Measurements from ENCODE around the gene TLX1. TPM values are rescaled to one million over a fixed set of nuclear protein-coding genes. Genes with fewer than 3 reads are reported as not detected.

Gene TLX1
- total RNA-seq, result not detected
- total RNA-seq, result 0 reads per million in 2 donors

DNA sequence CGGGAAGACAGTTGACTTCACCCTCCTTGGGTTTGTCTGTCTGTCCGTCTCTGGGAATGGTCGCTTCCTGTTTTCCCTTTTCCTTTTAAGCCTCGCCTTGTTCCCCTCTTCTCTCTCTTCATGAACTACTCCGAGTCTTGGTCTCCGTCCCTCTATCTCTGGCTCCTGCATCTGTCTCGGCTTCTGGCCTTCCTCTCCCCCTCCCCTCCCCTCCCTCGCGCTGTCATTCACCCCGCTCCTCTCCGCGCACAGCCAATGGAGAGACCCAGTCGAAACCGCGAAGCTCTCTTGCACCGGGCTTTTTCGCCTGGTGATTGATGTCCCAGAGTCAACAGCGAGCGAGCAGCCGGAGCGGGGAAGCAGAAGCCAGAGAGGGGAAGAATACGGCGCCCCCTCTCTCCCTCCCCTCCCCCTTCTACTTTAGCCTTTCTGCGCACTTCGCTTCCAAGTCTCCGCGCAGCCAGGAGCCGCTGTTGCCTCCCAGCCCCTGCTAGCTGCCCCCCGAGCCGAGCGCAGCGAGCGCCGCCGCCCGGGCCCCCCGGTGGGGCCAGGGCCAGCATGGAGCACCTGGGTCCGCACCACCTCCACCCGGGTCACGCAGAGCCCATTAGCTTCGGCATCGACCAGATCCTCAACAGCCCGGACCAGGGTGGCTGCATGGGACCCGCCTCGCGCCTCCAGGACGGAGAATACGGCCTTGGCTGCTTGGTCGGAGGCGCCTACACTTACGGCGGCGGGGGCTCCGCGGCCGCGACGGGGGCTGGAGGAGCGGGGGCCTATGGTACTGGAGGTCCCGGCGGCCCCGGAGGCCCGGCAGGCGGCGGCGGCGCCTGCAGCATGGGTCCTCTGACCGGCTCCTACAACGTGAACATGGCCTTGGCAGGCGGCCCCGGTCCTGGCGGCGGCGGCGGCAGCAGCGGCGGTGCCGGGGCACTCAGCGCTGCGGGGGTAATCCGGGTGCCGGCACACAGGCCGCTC lies at the start of gene TLX1:
TLX1 (plus strand) TSS at position 317 of the 978 bp plus-strand sequence; CDS start at position 559, 242 bp downstream.
- Mint-ChIP-seq H3K36me3 (ENCODE audit: low read depth) (peaks cover 6% of the 10 kb centered on the region), H3K27ac (no peak within 1 kb of the TSS), H3K4me1 (peaks cover 26% of the 10 kb centered on the region), H3K4me3 (peak within 1 kb of the TSS; percentile 80), H3K27me3 (peaks cover 88% of the 10 kb centered on the region)
- DNase-seq, result no peak
- ATAC-seq, result peak; percentile 39
- H3K9me3 ChIP-seq (ENCODE audit: control insufficient read depth, low read length, poor library complexity, severe bottlenecking), result no peaks in the 10 kb centered on the region

DNA sequence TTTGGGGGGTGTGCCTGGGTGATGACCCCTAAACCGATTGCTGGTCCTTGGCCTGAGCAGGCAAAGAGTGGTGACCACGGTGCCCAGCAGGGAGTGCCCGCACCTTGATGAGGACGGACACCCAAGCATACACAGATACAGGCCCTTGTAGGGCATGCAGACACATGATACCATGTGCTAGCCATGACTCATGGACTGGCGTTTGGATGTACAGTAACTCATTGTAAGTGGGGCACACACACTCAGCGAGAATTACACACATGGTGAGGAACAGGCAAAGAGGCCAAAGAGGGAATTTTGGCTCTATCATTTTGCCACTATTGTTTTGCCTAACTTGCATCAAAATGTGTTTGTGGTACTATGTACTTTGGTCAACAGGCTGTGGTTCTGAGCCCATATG lies 45.3 kb upstream of the TLX1 start:
- Mint-ChIP-seq H3K27ac (no peak overlapping the region), H3K4me3 (no peak overlapping the region), H3K36me3 (ENCODE audit: low read depth) (peaks cover 2% of the 10 kb centered on the region), H3K27me3 (peaks cover 76% of the 10 kb centered on the region), H3K4me1 (no peaks in the 10 kb centered on the region)
- no peaks in the 10 kb centered on the region for H3K9me3 ChIP-seq (ENCODE audit: control insufficient read depth, low read length, poor library complexity, severe bottlenecking)
- DNase-seq (no peak), ATAC-seq (no peak)

DNA sequence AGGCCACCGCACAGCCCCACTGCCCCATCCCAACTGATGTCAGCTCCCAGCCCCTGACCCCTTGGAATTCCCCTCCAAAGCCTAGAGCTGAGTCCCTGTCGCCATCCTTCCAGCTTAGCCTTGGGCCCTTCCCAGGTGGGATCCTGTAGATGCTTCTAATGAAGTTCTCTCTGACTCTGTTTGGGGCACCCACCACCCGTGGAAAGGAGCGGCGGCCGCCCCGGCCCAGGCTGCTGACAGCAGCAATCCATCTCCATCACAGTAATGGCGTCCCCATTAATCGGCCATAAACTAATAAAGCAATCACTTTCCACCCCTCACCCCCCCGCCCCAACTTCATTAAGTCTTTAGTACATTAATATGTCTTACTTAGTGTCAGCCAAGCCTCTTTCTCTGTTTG lies 43.7 kb upstream of the TLX1 start:
- DNase-seq (no peak), ATAC-seq (no peak)
- Mint-ChIP-seq H3K4me1 (no peaks in the 10 kb centered on the region), H3K36me3 (ENCODE audit: low read depth) (peaks cover 2% of the 10 kb centered on the region), H3K4me3 (no peak overlapping the region), H3K27me3 (peaks cover 86% of the 10 kb centered on the region), H3K27ac (no peak overlapping the region)
- no peaks in the 10 kb centered on the region for H3K9me3 ChIP-seq (ENCODE audit: control insufficient read depth, low read length, poor library complexity, severe bottlenecking)

DNA sequence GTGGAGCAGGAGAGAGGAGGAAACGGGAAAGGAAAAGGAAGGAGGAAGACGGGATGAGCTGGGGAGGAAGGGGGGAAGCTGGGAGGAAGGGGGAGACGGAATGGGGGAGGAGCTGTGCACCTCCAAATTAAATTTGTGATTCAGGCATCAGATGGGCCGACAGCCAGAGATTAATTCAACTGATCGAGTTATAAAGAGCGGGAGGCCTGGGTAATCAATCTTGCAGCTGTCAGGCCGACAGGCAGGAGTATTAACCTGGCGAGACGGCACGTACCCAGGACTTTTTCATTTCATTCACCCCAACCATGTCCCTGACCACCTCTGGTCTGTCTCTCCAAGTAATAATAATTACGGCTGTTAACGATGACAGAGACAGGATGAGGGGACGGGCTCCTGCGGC lies 43.1 kb upstream of the TLX1 start:
- Mint-ChIP-seq H3K4me1 (no peaks in the 10 kb centered on the region), H3K36me3 (ENCODE audit: low read depth) (peaks cover 2% of the 10 kb centered on the region), H3K4me3 (no peak overlapping the region), H3K27me3 (peaks cover 87% of the 10 kb centered on the region), H3K27ac (no peak overlapping the region)
- DNase-seq, result no peak
- no peak for ATAC-seq
- no peaks in the 10 kb centered on the region for H3K9me3 ChIP-seq (ENCODE audit: control insufficient read depth, low read length, poor library complexity, severe bottlenecking)

GRCh38 chr10:101089520-101090299 lies 41.4 kb upstream of the TLX1 start:
- Mint-ChIP-seq H3K4me3 (no peak overlapping the region), H3K4me1 (no peaks in the 10 kb centered on the region), H3K27me3 (peaks cover 85% of the 10 kb centered on the region), H3K27ac (no peak overlapping the region), H3K36me3 (ENCODE audit: low read depth) (no peaks in the 10 kb centered on the region)
- DNase-seq (no peak), ATAC-seq (no peak)
- H3K9me3 ChIP-seq (ENCODE audit: control insufficient read depth, low read length, poor library complexity, severe bottlenecking), result no peaks in the 10 kb centered on the region

DNA sequence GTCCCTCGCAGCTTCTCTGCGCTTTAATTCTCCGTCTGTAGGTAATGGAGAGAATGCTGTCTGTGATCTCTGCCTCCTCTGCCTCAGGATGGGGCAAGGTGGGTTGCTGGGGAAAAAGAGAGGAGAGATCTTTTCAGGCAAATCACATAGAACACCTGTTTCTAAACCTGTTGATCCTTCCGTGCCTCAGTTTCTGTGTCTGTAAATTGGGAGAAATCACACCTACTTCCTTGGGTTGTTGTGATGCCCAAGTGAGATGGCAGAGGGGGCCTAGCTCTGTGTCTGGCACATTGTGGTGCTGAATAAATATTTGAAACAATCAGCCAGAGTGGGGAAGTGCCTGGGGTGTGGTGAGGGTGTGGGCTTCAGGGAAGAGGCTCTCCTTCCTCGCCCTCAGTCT lies 40.5 kb upstream of the TLX1 start:
- DNase-seq (no peak), ATAC-seq (no peak)
- Mint-ChIP-seq H3K36me3 (ENCODE audit: low read depth) (no peaks in the 10 kb centered on the region), H3K27me3 (peaks cover 85% of the 10 kb centered on the region), H3K27ac (no peak overlapping the region), H3K4me1 (peaks cover under 1% of the 10 kb centered on the region), H3K4me3 (no peak overlapping the region)
- no peaks in the 10 kb centered on the region for H3K9me3 ChIP-seq (ENCODE audit: control insufficient read depth, low read length, poor library complexity, severe bottlenecking)

GRCh38 chr10:101091546-101092290 lies 39.4 kb upstream of the TLX1 start:
- no peak for ATAC-seq
- Mint-ChIP-seq H3K27me3 (peaks cover 80% of the 10 kb centered on the region), H3K4me1 (peaks cover 2% of the 10 kb centered on the region), H3K27ac (no peak overlapping the region), H3K4me3 (no peak overlapping the region), H3K36me3 (ENCODE audit: low read depth) (no peaks in the 10 kb centered on the region)
- DNase-seq, result no peak
- no peaks in the 10 kb centered on the region for H3K9me3 ChIP-seq (ENCODE audit: control insufficient read depth, low read length, poor library complexity, severe bottlenecking)

GRCh38 chr10:101092881-101093354 lies 38.2 kb upstream of the TLX1 start:
- no peaks in the 10 kb centered on the region for H3K36me3 Mint-ChIP-seq (ENCODE audit: low read depth)
- no peak for ATAC-seq

DNA sequence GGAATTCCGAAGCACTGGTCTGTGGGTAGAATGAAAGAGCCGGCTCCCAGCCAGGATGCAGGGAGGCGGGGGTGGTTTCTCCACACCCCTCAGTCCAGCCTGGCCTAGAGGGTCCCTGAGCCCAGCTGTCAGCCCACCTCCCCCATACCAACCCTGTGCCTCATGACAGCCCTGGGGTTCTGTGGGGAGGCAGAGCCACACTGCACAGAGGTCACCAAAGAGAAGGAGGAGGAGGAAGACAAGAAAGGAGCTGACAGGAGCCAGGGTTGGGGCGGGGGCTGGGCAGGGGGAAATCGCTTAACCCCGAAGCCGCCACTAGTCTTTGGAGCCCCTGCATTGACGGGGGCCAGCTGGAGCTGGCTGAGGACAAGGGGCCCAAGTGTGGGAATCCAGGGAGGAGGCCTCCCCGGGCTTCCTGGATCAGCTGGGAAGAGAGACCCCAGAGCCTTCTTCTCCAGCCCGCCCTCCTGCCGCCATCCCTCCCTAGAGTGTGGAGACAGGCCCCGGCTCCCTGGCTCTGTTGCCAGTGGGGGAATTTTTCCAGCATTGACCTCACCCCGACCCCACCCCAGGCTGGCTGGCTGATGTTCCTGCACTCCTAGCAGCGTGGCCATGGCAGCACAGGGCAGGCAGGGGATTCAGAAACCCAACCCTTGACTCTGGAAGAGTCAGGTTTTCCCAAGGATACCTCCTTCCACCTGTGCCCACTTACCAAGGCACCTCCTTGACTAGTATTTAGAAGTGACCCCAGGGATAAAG lies 36.8 kb upstream of the TLX1 start:
- Mint-ChIP-seq H3K4me1 (peaks cover 2% of the 10 kb centered on the region), H3K27me3 (peaks cover 76% of the 10 kb centered on the region), H3K4me3 (no peak overlapping the region), H3K36me3 (ENCODE audit: low read depth) (no peaks in the 10 kb centered on the region), H3K27ac (no peak overlapping the region)
- no peak for ATAC-seq
- DNase-seq, result no peak
- H3K9me3 ChIP-seq (ENCODE audit: control insufficient read depth, low read length, poor library complexity, severe bottlenecking), result no peaks in the 10 kb centered on the region

More at GRCh38 chr10:101092881-101093354, 38.2 kb upstream of the TLX1 start:
- Mint-ChIP-seq H3K4me1 (peaks cover 2% of the 10 kb centered on the region), H3K4me3 (no peak overlapping the region), H3K27ac (no peak overlapping the region), H3K27me3 (peaks cover 80% of the 10 kb centered on the region)
- H3K9me3 ChIP-seq (ENCODE audit: control insufficient read depth, low read length, poor library complexity, severe bottlenecking), result no peaks in the 10 kb centered on the region
- no peak for DNase-seq

- Mint-ChIP-seq H3K4me3 (no peak overlapping the region), H3K36me3 (ENCODE audit: low read depth) (no peaks in the 10 kb centered on the region), H3K27ac (no peak overlapping the region), H3K27me3 (peaks cover 76% of the 10 kb centered on the region), H3K4me1 (peaks cover 2% of the 10 kb centered on the region)
- DNase-seq (no peak), ATAC-seq (no peak)
- no peaks in the 10 kb centered on the region for H3K9me3 ChIP-seq (ENCODE audit: control insufficient read depth, low read length, poor library complexity, severe bottlenecking)
Observed at GRCh38 chr10:101095004-101095403, 36.1 kb upstream of the TLX1 start.

- Mint-ChIP-seq H3K27me3 (peaks cover 76% of the 10 kb centered on the region), H3K27ac (no peak overlapping the region)
Observed at GRCh38 chr10:101095550-101096213, 35.4 kb upstream of the TLX1 start.

DNA sequence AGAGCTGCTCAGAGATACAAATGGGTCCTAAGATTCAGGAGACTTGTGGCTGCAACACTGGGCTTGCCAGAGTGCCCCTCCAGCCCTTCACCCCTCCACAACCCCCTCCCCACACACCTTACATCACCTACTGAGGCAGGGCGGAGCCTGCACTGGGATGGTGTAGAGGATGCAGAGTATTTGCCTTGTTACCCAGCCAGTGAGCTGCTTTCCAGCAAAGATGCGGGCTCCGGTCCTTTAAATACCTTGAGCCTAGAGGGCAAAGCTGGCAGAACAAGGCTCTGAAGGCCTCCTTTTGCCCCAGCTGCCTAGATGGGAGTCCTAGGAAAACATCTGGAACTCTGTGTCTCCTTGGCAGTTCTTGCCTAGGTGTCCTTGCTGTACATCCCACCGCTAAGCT lies 34.7 kb upstream of the TLX1 start:
- H3K27ac Mint-ChIP-seq, result no peak overlapping the region
- peaks cover 3% of the 10 kb centered on the region for H3K4me1 Mint-ChIP-seq
- H3K36me3 Mint-ChIP-seq (ENCODE audit: low read depth), result no peaks in the 10 kb centered on the region
- ATAC-seq (no peak), DNase-seq (no peak)
- H3K4me3 Mint-ChIP-seq, result no peak overlapping the region
- no peaks in the 10 kb centered on the region for H3K9me3 ChIP-seq (ENCODE audit: control insufficient read depth, low read length, poor library complexity, severe bottlenecking)
- H3K27me3 Mint-ChIP-seq, result peaks cover 74% of the 10 kb centered on the region

More at GRCh38 chr10:101095550-101096213, 35.4 kb upstream of the TLX1 start:
- no peaks in the 10 kb centered on the region for H3K9me3 ChIP-seq (ENCODE audit: control insufficient read depth, low read length, poor library complexity, severe bottlenecking)
- Mint-ChIP-seq H3K4me1 (peaks cover 2% of the 10 kb centered on the region), H3K4me3 (no peak overlapping the region), H3K36me3 (ENCODE audit: low read depth) (no peaks in the 10 kb centered on the region)
- ATAC-seq, result peak; percentile 93
- DNase-seq, result peak; percentile 40 to 60 (median 55)

Data from T-helper 17 cell (primary cell).